Measurements from ENCODE around the gene STRN.

Gene STRN

GRCh38 chr2:36812196-36812595, 154.1 kb downstream of the STRN start:
- Mint-ChIP-seq H3K4me1 (ENCODE audit: low read depth) (no peaks in the 10 kb centered on the region), H3K9me3 (ENCODE audit: low read depth) (no peaks in the 10 kb centered on the region), H3K27ac (peak overlapping the region; percentile 11), H3K4me3 (no peak overlapping the region), H3K27me3 (no peaks in the 10 kb centered on the region), H3K36me3 (no peaks in the 10 kb centered on the region)

GRCh38 chr2:36811071-36811470, 155.3 kb downstream of the STRN start:
- no peaks in the 10 kb centered on the region for H3K4me1 Mint-ChIP-seq (ENCODE audit: low read depth)
- no peaks in the 10 kb centered on the region for H3K9me3 Mint-ChIP-seq (ENCODE audit: low read depth)
- no peaks in the 10 kb centered on the region for H3K27me3 Mint-ChIP-seq

GRCh38 chr2:36809069-36809445, 157.3 kb downstream of the STRN start:
- no peak overlapping the region for H3K4me3 Mint-ChIP-seq
- H3K4me1 Mint-ChIP-seq (ENCODE audit: low read depth) = no peaks in the 10 kb centered on the region
- no peak overlapping the region for H3K27ac Mint-ChIP-seq
- no peaks in the 10 kb centered on the region for H3K27me3 Mint-ChIP-seq
- no peaks in the 10 kb centered on the region for H3K9me3 Mint-ChIP-seq (ENCODE audit: low read depth)
- no peaks in the 10 kb centered on the region for H3K36me3 Mint-ChIP-seq

More at GRCh38 chr2:36811071-36811470, 155.3 kb downstream of the STRN start:
- Mint-ChIP-seq H3K27ac (no peak overlapping the region), H3K4me3 (no peak overlapping the region), H3K36me3 (no peaks in the 10 kb centered on the region)

- Mint-ChIP-seq H3K4me3 (no peak overlapping the region), H3K27ac (no peak overlapping the region), H3K36me3 (no peaks in the 10 kb centered on the region), H3K9me3 (ENCODE audit: low read depth) (no peaks in the 10 kb centered on the region), H3K27me3 (no peaks in the 10 kb centered on the region), H3K4me1 (ENCODE audit: low read depth) (no peaks in the 10 kb centered on the region)
These were observed 157.8 kb downstream of the STRN start for GRCh38 chr2:36808386-36809068.

- Mint-ChIP-seq H3K36me3 (no peaks in the 10 kb centered on the region), H3K9me3 (ENCODE audit: low read depth) (no peaks in the 10 kb centered on the region), H3K27me3 (no peaks in the 10 kb centered on the region), H3K4me3 (no peak overlapping the region), H3K27ac (no peak overlapping the region), H3K4me1 (ENCODE audit: low read depth) (no peaks in the 10 kb centered on the region)
These were observed 159.0 kb downstream of the STRN start for GRCh38 chr2:36807223-36807886.

GRCh38 chr2:36805635-36806224, 160.6 kb downstream of the STRN start:
- H3K27ac Mint-ChIP-seq = no peak overlapping the region
- H3K27me3 Mint-ChIP-seq = no peaks in the 10 kb centered on the region
- no peak overlapping the region for H3K4me3 Mint-ChIP-seq
- no peaks in the 10 kb centered on the region for H3K36me3 Mint-ChIP-seq
- no peaks in the 10 kb centered on the region for H3K4me1 Mint-ChIP-seq (ENCODE audit: low read depth)
- no peaks in the 10 kb centered on the region for H3K9me3 Mint-ChIP-seq (ENCODE audit: low read depth)

- Mint-ChIP-seq H3K27ac (no peak overlapping the region), H3K4me3 (no peak overlapping the region), H3K4me1 (ENCODE audit: low read depth) (no peaks in the 10 kb centered on the region), H3K36me3 (no peaks in the 10 kb centered on the region), H3K27me3 (peaks cover 4% of the 10 kb centered on the region), H3K9me3 (ENCODE audit: low read depth) (no peaks in the 10 kb centered on the region)
These were observed 163.4 kb downstream of the STRN start for GRCh38 chr2:36802952-36803351.

GRCh38 chr2:36801088-36801487, 165.2 kb downstream of the STRN start:
- H3K9me3 Mint-ChIP-seq (ENCODE audit: low read depth) = no peaks in the 10 kb centered on the region
- no peak overlapping the region for H3K27ac Mint-ChIP-seq
- H3K4me3 Mint-ChIP-seq = no peak overlapping the region
- H3K4me1 Mint-ChIP-seq (ENCODE audit: low read depth) = no peaks in the 10 kb centered on the region
- no peaks in the 10 kb centered on the region for H3K36me3 Mint-ChIP-seq
- peaks cover 11% of the 10 kb centered on the region for H3K27me3 Mint-ChIP-seq

- H3K27me3 Mint-ChIP-seq = peaks cover 11% of the 10 kb centered on the region
- H3K9me3 Mint-ChIP-seq (ENCODE audit: low read depth) = no peaks in the 10 kb centered on the region
- no peak overlapping the region for H3K4me3 Mint-ChIP-seq
- H3K36me3 Mint-ChIP-seq = no peaks in the 10 kb centered on the region
- H3K4me1 Mint-ChIP-seq (ENCODE audit: low read depth) = no peaks in the 10 kb centered on the region
- no peak overlapping the region for H3K27ac Mint-ChIP-seq
These were observed 166.0 kb downstream of the STRN start for GRCh38 chr2:36800381-36800780.

- Mint-ChIP-seq H3K4me3 (no peak overlapping the region), H3K27me3 (peaks cover 11% of the 10 kb centered on the region), H3K9me3 (ENCODE audit: low read depth) (no peaks in the 10 kb centered on the region), H3K27ac (no peak overlapping the region), H3K4me1 (ENCODE audit: low read depth) (no peaks in the 10 kb centered on the region), H3K36me3 (no peaks in the 10 kb centered on the region)
These were observed 167.6 kb downstream of the STRN start for GRCh38 chr2:36798724-36799123.

- H3K4me3 Mint-ChIP-seq = no peak overlapping the region
- no peaks in the 10 kb centered on the region for H3K9me3 Mint-ChIP-seq (ENCODE audit: low read depth)
- H3K27ac Mint-ChIP-seq = no peak overlapping the region
- no peaks in the 10 kb centered on the region for H3K36me3 Mint-ChIP-seq
- no peaks in the 10 kb centered on the region for H3K4me1 Mint-ChIP-seq (ENCODE audit: low read depth)
- peaks cover 11% of the 10 kb centered on the region for H3K27me3 Mint-ChIP-seq
These were observed 168.8 kb downstream of the STRN start for GRCh38 chr2:36797324-36798070.
